A549 (cell line): ENCODE measurements around the gene SIK3. TPM values are rescaled to one million over a fixed set of nuclear protein-coding genes. Genes with fewer than 3 reads are reported as not detected.

Experiments used
- ATAC-seq, 2 experiments: fragments of 200-7000 bp in 1 of 2; fragments of >200 bp in 1 of 2; cut with Nextera tagmentation in 1 of 2; cut with Tn5 transposase in 1 of 2; 3 replicates each; pipeline versions ENCODE4 v1.8.0 to v1.9.1; 2018 to 2020; ENCODE audit warnings: mild to moderate bottlenecking in 1 of 2, moderate library complexity in 1 of 2
- CTCF ChIA-PET: fragments of 300-600 bp; sonication (Branson Sonifier 250); formaldehyde crosslinking; extraction: SDS; loops from one replicate; lab custom pipeline; 2021; ENCODE audit warnings: antibody characterized with exemption, inconsistent platforms; lab: Yijun Ruan, JAX
- POLR2A ChIA-PET: fragments of 350-600 bp; formaldehyde crosslinking; extraction: SDS; loops from one replicate; lab custom pipeline; 2021; ENCODE audit warnings: antibody characterized with exemption, inconsistent platforms; lab: Yijun Ruan, JAX
- DNase-seq, 2 experiments: peaks; one replicate each; pipeline versions ENCODE4 v3.0.0 to v3.0.0-alpha.2; 2011 to 2016; ENCODE audit warnings: low read depth in 1 of 2, low spot score in 1 of 2
- FAIRE-seq: peaks from 2 replicates; lab custom pipeline; 2011; peaks lifted over from hg19 to GRCh38; lab: Jason Lieb, UNC
- H3K27ac ChIP-seq, 2 experiments: fragments of >200 bp; sonication (Bioruptor Twin); formaldehyde crosslinking; 3 replicates each; pipeline ENCODE4 v1.5.1; 2016 to 2017
- H3K4me1 ChIP-seq: fragments of >200 bp; sonication (Bioruptor Twin); formaldehyde crosslinking; 3 replicates; pipeline ENCODE4 v1.6.1; 2016
- H3K4me2 ChIP-seq: fragments of >200 bp; sonication (Bioruptor Twin); formaldehyde crosslinking; 3 replicates; pipeline ENCODE4 v1.6.1; 2016
- H3K4me3 ChIP-seq: fragments of >200 bp; sonication (Bioruptor Twin); formaldehyde crosslinking; 3 replicates; pipeline ENCODE4 v1.5.1; 2016
- H3K9me3 ChIP-seq: fragments of >200 bp; sonication (Bioruptor Twin); formaldehyde crosslinking; 3 replicates; pipeline ENCODE4 v1.6.1; 2016
- BCL3 ChIP-seq: fragments of >200 bp; sonication (Bioruptor Twin); formaldehyde crosslinking; IDR thresholded peaks from 3 replicates; pipeline ENCODE4 v1.6.1; 2016
- BHLHE40 ChIP-seq: IDR thresholded peaks from 2 replicates; pipeline ENCODE4 v1.6.1; 2012; ENCODE audit warnings: low read depth, low read length, inconsistent platforms
- CTCF ChIP-seq: fragments of >200 bp; sonication (Bioruptor Twin); formaldehyde crosslinking; IDR thresholded peaks from 3 replicates; pipeline ENCODE4 v1.5.1; 2016
- EHF ChIP-seq: fragments of 250-450 bp; sonication (Bioruptor Pico); IDR thresholded peaks from 2 replicates; pipeline ENCODE4 v1.5.0; 2020; ENCODE audit warnings: mild to moderate bottlenecking
- ESRRA ChIP-seq: fragments of 150-350 bp; IDR thresholded peaks from 2 replicates; pipeline ENCODE4 v1.6.1; 2014; ENCODE audit warnings: mild to moderate bottlenecking, low read length, borderline replicate concordance
- FOSB ChIP-seq: fragments of 250-450 bp; sonication (Bioruptor Pico); IDR thresholded peaks from 2 replicates; pipeline ENCODE4 v1.5.0; 2020; ENCODE audit warnings: mild to moderate bottlenecking, moderate library complexity
- FOSL2 ChIP-seq, 2 experiments: fragments of 450-650 bp in 1 of 2; fragments of >200 bp in 1 of 2; sonication (Bioruptor Twin) in 1 of 2; formaldehyde crosslinking; IDR thresholded peaks; 2 replicates each; pipeline versions ENCODE4 v1.5.0 to v1.6.1; 2016 to 2020; ENCODE audit warnings: mild to moderate bottlenecking in 1 of 2, moderate library complexity in 1 of 2
- GATA3 ChIP-seq: IDR thresholded peaks from 2 replicates; pipeline ENCODE4 v1.6.1; 2012; ENCODE audit warnings: borderline replicate concordance
- JUNB ChIP-seq: fragments of >200 bp; sonication (Bioruptor Twin); formaldehyde crosslinking; IDR thresholded peaks from 2 replicates; pipeline ENCODE4 v1.6.1; 2016
- MYC ChIP-seq: IDR thresholded peaks from 2 replicates; pipeline ENCODE4 v1.6.1; 2012; ENCODE audit warnings: mild to moderate bottlenecking, inconsistent platforms, low read length, improper control_type of control experiment, borderline replicate concordance
- NFE2L2 ChIP-seq: fragments of 150-350 bp; conservative IDR thresholded peaks from 2 replicates; pipeline ENCODE4 v1.6.1; 2014; ENCODE audit warnings: low read length
- NPAS2 ChIP-seq: fragments of 250-450 bp; sonication (Bioruptor Pico); IDR thresholded peaks from 2 replicates; pipeline ENCODE4 v1.8.0; 2022; ENCODE audit warnings: mild to moderate bottlenecking, moderate library complexity, borderline replicate concordance
- PBX3 ChIP-seq: IDR thresholded peaks from 2 replicates; pipeline ENCODE4 v1.6.1; 2012
- PHF8 ChIP-seq: fragments of 200-600 bp; sonication (generic); IDR thresholded peaks from 2 replicates; pipeline ENCODE4 v1.6.1; 2016; ENCODE audit warnings: low read depth, mild to moderate bottlenecking, antibody characterized with exemption, moderate library complexity, borderline replicate concordance
- RAD21 ChIP-seq, 2 experiments: fragments of >200 bp in 1 of 2; sonication (Bioruptor Twin) in 1 of 2; formaldehyde crosslinking in 1 of 2; IDR thresholded peaks in 1 of 2; conservative IDR thresholded peaks in 1 of 2; 2 replicates in 1 of 2; 3 replicates in 1 of 2; pipeline ENCODE4 v1.6.1; 2012 to 2018; ENCODE audit warnings: inconsistent platforms in 1 of 2
- SMC3 ChIP-seq: fragments of >200 bp; sonication (Bioruptor Twin); formaldehyde crosslinking; IDR thresholded peaks from 3 replicates; pipeline ENCODE4 v1.6.1; 2018; ENCODE audit warnings: inconsistent platforms
- TFCP2L1 ChIP-seq: fragments of 250-450 bp; sonication (Bioruptor Pico); IDR thresholded peaks from 2 replicates; pipeline ENCODE4 v1.5.0; 2021; ENCODE audit warnings: mild to moderate bottlenecking
- TP53 ChIP-seq: fragments of 250-450 bp; sonication (Bioruptor Pico); IDR thresholded peaks from 2 replicates; pipeline ENCODE4 v1.5.0; 2021; ENCODE audit warnings: mild to moderate bottlenecking, moderate library complexity
- USF2 ChIP-seq: fragments of 450-650 bp; IDR thresholded peaks from 2 replicates; pipeline ENCODE4 v1.6.1; 2014; ENCODE audit warnings: antibody characterized with exemption
- WGBS: methylation state at CpG from one replicate; pipeline ENCODE4 v1.1.6; 2017; ENCODE audit errors: missing lambda C conversion rate; 5-methylcytosine and 5-hydroxymethylcytosine counted together
- polyA plus RNA-seq, 4 experiments: library from polyadenylated mRNA; depleted of rRNA in 3 of 4; stranded (reverse); fragments of >200 nt; fragmentation: RNase III in 1 of 4; extraction: RNeasy Plus Mini Kit Qiagen cat#74134 plus additional on column Dnase treatment in 1 of 4; gene quantifications; 2 replicates in 3 of 4; 3 replicates in 1 of 4; pipeline ENCODE4 v1.2.3, GENCODE V29; 2011 to 2017
- TF ChIP-seq, protein P1 (sequence below): fragments of >200 bp; sonication (Bioruptor Twin); formaldehyde crosslinking; IDR thresholded peaks from 2 replicates; pipeline ENCODE4 v1.6.1; 2016
- TF ChIP-seq, protein P2 (sequence below): fragments of 250-450 bp; sonication (Bioruptor Pico); IDR thresholded peaks from 2 replicates; pipeline ENCODE4 v1.5.0; 2021; ENCODE audit warnings: mild to moderate bottlenecking, moderate library complexity, borderline replicate concordance
- TF ChIP-seq, protein P3 (sequence below): IDR thresholded peaks from 2 replicates; pipeline ENCODE4 v1.6.1; 2012

SIK3 gene
- polyA plus RNA-seq, 2 of the 4 experiments (the other 2 are of a cell fraction): 8.2 to 9.0 TPM

DNA sequence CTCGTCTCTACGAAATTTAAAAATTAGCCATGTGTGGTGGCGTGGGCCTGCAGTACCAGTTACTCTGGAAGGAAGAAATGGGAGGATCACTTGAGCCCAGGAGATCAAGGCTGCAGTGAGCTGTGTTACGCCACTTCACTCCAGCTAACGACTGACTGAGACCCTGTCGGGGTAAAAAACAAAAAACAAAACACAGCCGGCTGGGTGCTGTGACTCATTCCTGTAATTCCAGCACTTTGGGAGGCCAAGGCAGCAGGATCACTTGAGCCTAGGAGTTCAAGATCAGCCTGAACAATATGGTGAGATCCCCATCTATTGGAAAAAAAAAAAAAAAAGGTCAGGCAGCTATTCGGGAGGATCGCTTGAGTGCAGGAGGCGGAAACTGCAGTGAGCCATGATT is 48.3 kb upstream of the SIK3 start:
- CTCF ChIA-PET: interaction anchor here (0.6 to 1.6 kb wide), 4 partner anchors 40 to 414 kb away, joined by 3 to 5 read pairs (median 4); no protein-coding TSS in a partner anchor
- H3K9me3 ChIP-seq: no peaks in the 10 kb centered on the region
- H3K4me1 ChIP-seq: peaks cover 21% of the 10 kb centered on the region; the same call in 2 of the 3 replicates
- FAIRE-seq: no peak
- TF ChIP-seq GATA3: no peak
- no peak for TF ChIP-seq RAD21 (conservative IDR thresholded peaks at IDR 0.05 in 1 of 2, IDR thresholded peaks at IDR 0.05 in 1 of 2)
- TF ChIP-seq BHLHE40: no peak
- no peak for TF ChIP-seq JUNB
- TF ChIP-seq NPAS2 (CRISPR knock-in tag): no peak
- TF ChIP-seq, protein P1, sequence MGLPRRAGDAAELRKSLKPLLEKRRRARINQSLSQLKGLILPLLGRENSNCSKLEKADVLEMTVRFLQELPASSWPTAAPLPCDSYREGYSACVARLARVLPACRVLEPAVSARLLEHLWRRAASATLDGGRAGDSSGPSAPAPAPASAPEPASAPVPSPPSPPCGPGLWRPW: no peak
- TF ChIP-seq BCL3: no peak
- TF ChIP-seq, protein P2, sequence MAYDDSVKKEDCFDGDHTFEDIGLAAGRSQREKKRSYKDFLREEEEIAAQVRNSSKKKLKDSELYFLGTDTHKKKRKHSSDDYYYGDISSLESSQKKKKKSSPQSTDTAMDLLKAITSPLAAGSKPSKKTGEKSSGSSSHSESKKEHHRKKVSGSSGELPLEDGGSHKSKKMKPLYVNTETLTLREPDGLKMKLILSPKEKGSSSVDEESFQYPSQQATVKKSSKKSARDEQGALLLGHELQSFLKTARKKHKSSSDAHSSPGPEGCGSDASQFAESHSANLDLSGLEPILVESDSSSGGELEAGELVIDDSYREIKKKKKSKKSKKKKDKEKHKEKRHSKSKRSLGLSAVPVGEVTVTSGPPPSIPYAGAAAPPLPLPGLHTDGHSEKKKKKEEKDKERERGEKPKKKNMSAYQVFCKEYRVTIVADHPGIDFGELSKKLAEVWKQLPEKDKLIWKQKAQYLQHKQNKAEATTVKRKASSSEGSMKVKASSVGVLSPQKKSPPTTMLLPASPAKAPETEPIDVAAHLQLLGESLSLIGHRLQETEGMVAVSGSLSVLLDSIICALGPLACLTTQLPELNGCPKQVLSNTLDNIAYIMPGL (CRISPR knock-in tag): no peak
- TF ChIP-seq EHF (CRISPR knock-in tag): no peak
- TF ChIP-seq, all 56 proteins: peak for 0
- DNase-seq: no peak
- H3K27ac ChIP-seq: no peak overlapping the region
- POLR2A ChIA-PET: interaction anchor here (0.7 kb wide), 1 partner anchor 76 kb away, joined by 4 read pairs; no protein-coding TSS in a partner anchor
- H3K4me2 ChIP-seq: no peak overlapping the region
- ATAC-seq: no peak
- H3K4me3 ChIP-seq: no peak overlapping the region
- WGBS: 83% methylated on average over 10 of the region's 10 CpGs

GRCh38 chr11:117145393-117145761 is 47.1 kb upstream of the SIK3 start:
- ATAC-seq (peak; percentile 22 to 40; a peak in 3 of 6 replicates), FAIRE-seq (no peak), DNase-seq (peak; percentile 38 to 58)
- CTCF ChIA-PET: interaction anchor here (0.6 to 1.6 kb wide), 8 partner anchors 9 to 412 kb away, joined by 3 to 10 read pairs (median 3); partner anchors contain the start of gene APOA5
- H3K27ac ChIP-seq: peak overlapping the region; percentile 88 to 100
- 13% methylated on average over 5 of the region's 5 CpGs for WGBS
- H3K4me2 ChIP-seq: peak overlapping the region; percentile 84
- peak overlapping the region; percentile 97 for H3K4me3 ChIP-seq
- H3K9me3 ChIP-seq: no peaks in the 10 kb centered on the region
- TF ChIP-seq MYC: no peak
- TF ChIP-seq FOSB: no peak
- no peak for TF ChIP-seq ESRRA
- no peak for TF ChIP-seq TFCP2L1
- TF ChIP-seq, protein P2 (CRISPR knock-in tag): no peak
- no peak for TF ChIP-seq USF2
- TF ChIP-seq CTCF: no peak
- TF ChIP-seq, protein P1: no peak
- TF ChIP-seq BHLHE40: no peak
- TF ChIP-seq PHF8: no peak
- no peak for TF ChIP-seq PBX3
- TF ChIP-seq TP53 (CRISPR knock-in tag): no peak
- no peak for TF ChIP-seq SMC3
- TF ChIP-seq, protein P3, sequence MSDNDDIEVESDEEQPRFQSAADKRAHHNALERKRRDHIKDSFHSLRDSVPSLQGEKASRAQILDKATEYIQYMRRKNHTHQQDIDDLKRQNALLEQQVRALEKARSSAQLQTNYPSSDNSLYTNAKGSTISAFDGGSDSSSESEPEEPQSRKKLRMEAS: no peak
- no peak for TF ChIP-seq NFE2L2
- no peak for TF ChIP-seq FOSL2 (IDR thresholded peaks at IDR 0.05)
- TF ChIP-seq FOSL2 (CRISPR knock-in tag; IDR thresholded peaks at IDR 0.05): no peak
- TF ChIP-seq GATA3: no peak
- TF ChIP-seq, all 56 proteins: peak for 0
- POLR2A ChIA-PET: interaction anchor here (1.0 to 2.8 kb wide), 2 partner anchors 23 to 34 kb away, joined by 3 to 22 read pairs; partner anchors contain the start of gene SIDT2
- H3K4me1 ChIP-seq: peaks cover 21% of the 10 kb centered on the region; the same call in 2 of the 3 replicates
